TTC549 (cell line): ENCODE data around the gene PPIA.
A peak's percentile ranks its signal among the peaks of the same experiment; 100 is the strongest.
"Not testable (repeated sequence)": the region's sequence is repeated elsewhere in the genome, so short reads cannot be mapped to it uniquely, and the experiment has no call there.

ENCODE experiments used
- FAIRE-seq: peaks from 2 replicates; lab custom pipeline; 2012; peaks lifted over from hg19 to GRCh38; lab: Jason Lieb, UNC

The PPIA gene

GRCh38 chr7:44827567-44827966 is 31.1 kb downstream of the PPIA start:
- no peak for FAIRE-seq

DNA sequence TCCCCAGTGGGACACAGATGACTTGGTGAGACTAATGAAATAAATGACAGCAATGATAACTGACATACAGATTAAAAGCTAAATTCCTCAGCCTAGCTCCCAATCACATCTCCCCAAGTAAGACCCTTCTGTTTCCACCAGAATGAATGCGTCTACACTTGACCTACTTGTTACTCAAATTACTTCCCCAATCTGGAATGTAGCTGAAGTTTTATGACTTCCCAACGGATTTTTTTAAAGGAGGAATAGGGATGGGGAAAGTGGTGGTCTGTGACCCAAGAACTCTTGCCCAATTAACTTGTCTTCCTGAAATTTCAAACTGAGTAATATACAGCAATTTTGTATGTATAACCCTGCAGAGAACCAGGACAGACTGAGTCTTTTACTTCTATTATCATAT is 42.3 kb downstream of the PPIA start:
- no peak for FAIRE-seq

GRCh38 chr7:44842675-44843074 is 46.2 kb downstream of the PPIA start:
- not testable (repeated sequence) for FAIRE-seq

DNA sequence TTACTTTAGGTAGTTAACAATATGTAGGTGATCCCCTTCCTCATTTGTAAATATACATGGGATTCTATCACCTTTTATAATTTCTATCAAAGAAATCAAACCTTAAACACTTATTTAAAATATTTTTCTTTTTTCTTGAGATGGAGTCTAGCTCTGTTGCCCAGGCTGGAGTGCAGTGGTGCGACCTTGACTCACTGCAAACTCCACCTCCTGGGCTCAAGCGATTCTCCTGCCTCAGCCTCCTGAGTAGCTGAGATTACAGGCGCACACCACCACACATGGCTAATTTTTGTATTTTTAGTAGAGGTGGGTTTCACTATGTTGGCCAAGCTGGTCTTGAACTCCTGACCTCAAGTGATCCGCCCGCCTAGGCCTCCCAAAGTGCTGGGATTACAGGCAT is 47.0 kb downstream of the PPIA start:
- FAIRE-seq: not testable (repeated sequence)

GRCh38 chr7:44845451-44845850 is 49.0 kb downstream of the PPIA start:
- no peak for FAIRE-seq

GRCh38 chr7:44846390-44846789 is 49.9 kb downstream of the PPIA start:
- not testable (repeated sequence) for FAIRE-seq

DNA sequence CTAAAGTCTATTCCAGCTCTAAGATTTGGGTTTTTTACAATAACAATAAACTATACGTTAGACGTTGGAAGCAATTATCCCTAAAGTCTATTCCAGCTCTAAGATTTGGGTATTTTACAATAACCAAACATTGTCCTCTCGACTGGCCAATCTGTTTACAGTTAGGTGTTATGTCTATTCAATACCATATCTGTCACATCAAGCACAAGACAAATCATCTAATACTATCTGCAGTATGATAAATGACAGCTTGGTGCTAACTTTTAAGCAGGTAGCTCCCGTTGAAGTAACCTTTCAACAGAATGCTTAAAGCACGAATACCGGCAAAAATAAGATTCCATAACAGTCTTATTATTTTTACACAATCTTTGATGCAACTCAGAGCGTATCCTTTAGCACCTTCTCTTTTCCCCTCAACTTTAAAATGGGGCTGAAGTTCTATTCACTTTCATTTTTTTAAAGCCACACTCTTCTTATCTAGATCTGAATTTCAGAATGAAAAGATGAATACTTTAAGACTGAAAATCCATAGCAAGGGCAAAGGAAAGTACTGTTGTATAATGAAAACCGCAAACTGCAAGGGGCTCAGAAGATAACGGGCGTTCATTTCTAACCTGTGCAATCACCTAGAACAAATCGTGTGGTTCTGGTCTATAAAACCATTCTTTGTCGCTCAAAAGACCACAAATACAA is 50.5 kb downstream of the PPIA start:
- FAIRE-seq: no peak

DNA sequence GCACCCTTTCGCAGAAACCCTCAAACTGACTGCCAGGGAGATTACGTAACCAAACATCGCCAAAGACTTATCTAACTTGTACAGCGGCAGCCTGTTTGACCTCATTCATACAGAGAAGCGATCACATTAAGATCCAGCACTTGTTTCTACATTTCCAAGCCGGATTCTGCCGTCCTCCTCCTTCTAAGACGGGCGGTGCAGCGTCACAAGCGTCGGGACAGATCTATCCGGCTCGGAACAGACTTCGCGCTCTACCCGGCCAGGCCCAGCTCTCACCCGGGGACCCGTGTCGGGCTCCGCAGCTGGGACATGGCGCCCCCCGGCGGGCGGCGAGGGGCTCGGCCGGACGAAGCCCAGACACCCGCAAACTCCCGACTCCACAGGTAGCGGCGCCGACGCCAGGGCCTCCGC is 51.0 kb downstream of the PPIA start:
- no peak for FAIRE-seq

- peak; percentile 97 for FAIRE-seq
Observed at GRCh38 chr7:44847920-44848634, 51.6 kb downstream of the PPIA start, which contains the start of gene H2AZ2. H2AZ2 (minus strand) TSS chr7:44848087; CDS start chr7:44847971, 116 bp downstream.

- FAIRE-seq: no peak
Observed at GRCh38 chr7:44849259-44849884, 52.9 kb downstream of the PPIA start.

DNA sequence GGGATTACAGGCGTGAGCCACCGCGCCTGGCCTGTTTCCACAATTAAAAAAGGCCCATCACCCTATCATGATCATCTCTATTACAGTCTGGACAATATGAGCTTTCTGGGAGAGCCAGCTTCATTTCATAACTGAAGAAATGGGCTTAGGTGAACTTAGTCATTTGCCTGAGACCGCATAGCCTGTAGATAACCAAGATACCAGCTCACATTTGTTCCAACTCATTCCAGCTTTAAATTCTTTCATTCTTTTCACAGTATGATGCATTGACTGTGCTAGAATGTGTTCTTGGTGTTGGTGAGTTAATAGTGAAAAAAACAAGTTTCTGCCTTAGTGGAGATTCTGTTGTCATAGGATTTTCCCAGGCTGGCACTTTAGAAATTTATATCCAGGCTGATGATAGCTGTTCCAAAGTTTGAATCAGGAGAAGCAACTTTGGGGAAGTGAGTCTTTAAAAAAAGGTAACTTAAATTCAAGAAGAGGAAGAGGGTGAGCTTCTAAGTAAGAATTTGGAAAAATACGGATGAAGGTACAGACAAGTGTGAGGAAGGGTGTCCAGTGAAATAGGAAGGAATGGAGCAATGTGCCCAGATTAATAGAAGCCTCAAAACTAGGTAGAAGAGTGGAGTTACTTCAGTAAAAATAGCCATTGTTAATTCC is 53.5 kb downstream of the PPIA start:
- no peak for FAIRE-seq

- no peak for FAIRE-seq
Observed at GRCh38 chr7:44852590-44852989, 56.1 kb downstream of the PPIA start.
